Ishikawa (cell line): ENCODE measurements around the gene CFAP43.

ENCODE experiments used
- CEBPB ChIP-seq: IDR thresholded peaks from 2 replicates; pipeline ENCODE4 v1.6.1; 2012
- CREB1 ChIP-seq: IDR thresholded peaks from 2 replicates; pipeline ENCODE4 v1.6.1; 2012; ENCODE audit warnings: low read depth
- EGR1 ChIP-seq: IDR thresholded peaks from 2 replicates; pipeline ENCODE4 v1.6.1; 2012
- EP300 ChIP-seq: IDR thresholded peaks from 2 replicates; pipeline ENCODE4 v1.6.1; 2012; ENCODE audit warnings: borderline replicate concordance
- FOXM1 ChIP-seq: IDR thresholded peaks from 2 replicates; pipeline ENCODE4 v1.6.1; 2012; ENCODE audit warnings: low read depth, borderline replicate concordance
- MAX ChIP-seq: IDR thresholded peaks from 2 replicates; pipeline ENCODE4 v1.6.1; 2012
- NFIC ChIP-seq: IDR thresholded peaks from 2 replicates; pipeline ENCODE4 v1.6.1; 2012
- RAD21 ChIP-seq: IDR thresholded peaks from 2 replicates; pipeline ENCODE4 v1.6.1; 2012; ENCODE audit warnings: low read depth
- TAF1 ChIP-seq: IDR thresholded peaks from 2 replicates; pipeline ENCODE4 v1.6.1; 2012; ENCODE audit warnings: low read depth, mild to moderate bottlenecking
- TCF12 ChIP-seq: IDR thresholded peaks from 2 replicates; pipeline ENCODE4 v1.6.1; 2012; ENCODE audit warnings: low read depth
- TEAD4 ChIP-seq: IDR thresholded peaks from 2 replicates; pipeline ENCODE4 v1.6.1; 2012
- YY1 ChIP-seq: IDR thresholded peaks from 2 replicates; pipeline ENCODE4 v1.6.1; 2012; ENCODE audit warnings: low read depth
- ZBTB7A ChIP-seq: IDR thresholded peaks from 2 replicates; pipeline ENCODE4 v1.6.1; 2012; ENCODE audit warnings: low read depth
- TF ChIP-seq, protein P1 (sequence below): IDR thresholded peaks from 2 replicates; pipeline ENCODE4 v1.6.1; 2012; ENCODE audit warnings: low read depth, mild to moderate bottlenecking
- TF ChIP-seq, protein P2 (sequence below): IDR thresholded peaks from 2 replicates; pipeline ENCODE4 v1.6.1; 2012

The CFAP43 gene

DNA sequence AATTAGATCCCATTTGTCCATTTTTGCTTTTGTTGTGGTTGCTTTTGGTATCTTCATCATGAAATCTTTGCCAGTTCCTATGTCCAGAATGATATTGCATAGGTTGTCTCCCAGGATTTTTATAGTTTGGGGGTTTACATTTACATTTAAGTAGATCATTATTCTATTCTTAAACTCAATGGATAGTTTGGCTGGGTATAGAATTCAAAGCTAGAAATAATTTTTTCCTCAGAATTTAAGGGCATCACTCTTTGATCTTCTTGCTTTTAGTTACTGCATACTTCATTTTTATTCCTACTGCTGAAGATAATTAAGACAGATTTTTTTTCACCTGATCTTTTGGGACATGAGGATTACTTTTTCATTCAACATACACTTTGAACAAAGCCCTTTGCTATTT is 80.4 kb downstream of the CFAP43 start:
- TF ChIP-seq, protein P1, sequence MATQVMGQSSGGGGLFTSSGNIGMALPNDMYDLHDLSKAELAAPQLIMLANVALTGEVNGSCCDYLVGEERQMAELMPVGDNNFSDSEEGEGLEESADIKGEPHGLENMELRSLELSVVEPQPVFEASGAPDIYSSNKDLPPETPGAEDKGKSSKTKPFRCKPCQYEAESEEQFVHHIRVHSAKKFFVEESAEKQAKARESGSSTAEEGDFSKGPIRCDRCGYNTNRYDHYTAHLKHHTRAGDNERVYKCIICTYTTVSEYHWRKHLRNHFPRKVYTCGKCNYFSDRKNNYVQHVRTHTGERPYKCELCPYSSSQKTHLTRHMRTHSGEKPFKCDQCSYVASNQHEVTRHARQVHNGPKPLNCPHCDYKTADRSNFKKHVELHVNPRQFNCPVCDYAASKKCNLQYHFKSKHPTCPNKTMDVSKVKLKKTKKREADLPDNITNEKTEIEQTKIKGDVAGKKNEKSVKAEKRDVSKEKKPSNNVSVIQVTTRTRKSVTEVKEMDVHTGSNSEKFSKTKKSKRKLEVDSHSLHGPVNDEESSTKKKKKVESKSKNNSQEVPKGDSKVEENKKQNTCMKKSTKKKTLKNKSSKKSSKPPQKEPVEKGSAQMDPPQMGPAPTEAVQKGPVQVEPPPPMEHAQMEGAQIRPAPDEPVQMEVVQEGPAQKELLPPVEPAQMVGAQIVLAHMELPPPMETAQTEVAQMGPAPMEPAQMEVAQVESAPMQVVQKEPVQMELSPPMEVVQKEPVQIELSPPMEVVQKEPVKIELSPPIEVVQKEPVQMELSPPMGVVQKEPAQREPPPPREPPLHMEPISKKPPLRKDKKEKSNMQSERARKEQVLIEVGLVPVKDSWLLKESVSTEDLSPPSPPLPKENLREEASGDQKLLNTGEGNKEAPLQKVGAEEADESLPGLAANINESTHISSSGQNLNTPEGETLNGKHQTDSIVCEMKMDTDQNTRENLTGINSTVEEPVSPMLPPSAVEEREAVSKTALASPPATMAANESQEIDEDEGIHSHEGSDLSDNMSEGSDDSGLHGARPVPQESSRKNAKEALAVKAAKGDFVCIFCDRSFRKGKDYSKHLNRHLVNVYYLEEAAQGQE: no peak
- TF ChIP-seq, protein P2, sequence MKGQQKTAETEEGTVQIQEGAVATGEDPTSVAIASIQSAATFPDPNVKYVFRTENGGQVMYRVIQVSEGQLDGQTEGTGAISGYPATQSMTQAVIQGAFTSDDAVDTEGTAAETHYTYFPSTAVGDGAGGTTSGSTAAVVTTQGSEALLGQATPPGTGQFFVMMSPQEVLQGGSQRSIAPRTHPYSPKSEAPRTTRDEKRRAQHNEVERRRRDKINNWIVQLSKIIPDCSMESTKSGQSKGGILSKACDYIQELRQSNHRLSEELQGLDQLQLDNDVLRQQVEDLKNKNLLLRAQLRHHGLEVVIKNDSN: no peak
- TF ChIP-seq NFIC (no peak), CEBPB (no peak), EGR1 (no peak)

DNA sequence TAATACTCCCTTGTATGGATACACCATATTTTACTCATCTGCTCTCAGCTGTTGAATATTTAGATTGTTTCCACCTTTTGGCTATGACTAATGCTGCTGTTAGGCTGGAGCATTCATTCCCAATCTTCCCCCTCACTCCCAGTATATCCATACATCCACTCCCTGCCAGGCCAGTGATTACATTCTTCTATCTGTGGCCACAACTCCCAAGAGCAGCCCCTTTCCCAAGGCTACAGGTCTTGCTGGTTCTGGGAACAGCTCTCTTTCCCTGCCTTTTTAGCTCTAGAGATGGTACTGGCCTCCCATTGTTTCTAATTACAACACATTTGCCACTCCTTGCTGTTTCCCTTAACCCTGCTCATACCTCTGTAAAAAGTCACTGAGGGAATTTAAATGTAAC is 82.0 kb downstream of the CFAP43 start:
- TF ChIP-seq MAX: no peak
- no peak for TF ChIP-seq EGR1
- no peak for TF ChIP-seq ZBTB7A
- TF ChIP-seq NFIC: no peak
- no peak for TF ChIP-seq YY1
- no peak for TF ChIP-seq FOXM1
- TF ChIP-seq, protein P1: no peak
- no peak for TF ChIP-seq EP300
- TF ChIP-seq CEBPB: no peak
- TF ChIP-seq RAD21: no peak
- TF ChIP-seq, protein P2: no peak

- TF ChIP-seq, protein P2: no peak
- no peak for TF ChIP-seq CREB1
- no peak for TF ChIP-seq ZBTB7A
- TF ChIP-seq, protein P1: no peak
- no peak for TF ChIP-seq MAX
- no peak for TF ChIP-seq YY1
- no peak for TF ChIP-seq EGR1
- TF ChIP-seq EP300: no peak
- TF ChIP-seq TAF1: no peak
- no peak for TF ChIP-seq TCF12
- no peak for TF ChIP-seq NFIC
- no peak for TF ChIP-seq CEBPB
- TF ChIP-seq RAD21: no peak
- no peak for TF ChIP-seq FOXM1
- no peak for TF ChIP-seq TEAD4
Observed at GRCh38 chr10:104146882-104147281, 85.3 kb downstream of the CFAP43 start.

DNA sequence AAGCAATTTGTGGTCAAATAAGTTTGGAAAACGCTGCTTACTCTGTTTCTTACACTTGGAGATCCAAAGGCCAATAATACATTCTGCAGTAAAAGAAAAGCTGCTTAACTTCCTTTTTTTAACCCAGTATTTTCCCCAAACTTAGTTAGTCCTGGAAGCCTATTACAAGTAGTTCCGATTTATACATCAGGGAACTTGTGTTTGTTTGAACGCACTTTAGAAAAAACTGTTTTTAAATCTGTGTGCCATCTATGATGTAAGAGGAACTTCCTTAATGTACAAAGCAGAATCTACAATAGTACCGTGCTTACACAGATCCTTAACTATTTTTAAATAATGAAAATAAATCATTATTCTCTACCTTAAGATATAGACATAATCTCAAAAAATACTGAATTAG is 87.2 kb downstream of the CFAP43 start:
- no peak for TF ChIP-seq NFIC
- no peak for TF ChIP-seq FOXM1
- TF ChIP-seq ZBTB7A: no peak
- TF ChIP-seq, protein P1: no peak
- TF ChIP-seq TCF12: no peak
- no peak for TF ChIP-seq CEBPB
- TF ChIP-seq TAF1: no peak
- TF ChIP-seq YY1: no peak
- TF ChIP-seq RAD21: no peak
- TF ChIP-seq, protein P2: no peak
- TF ChIP-seq CREB1: no peak
- no peak for TF ChIP-seq TEAD4
- TF ChIP-seq EGR1: no peak
- no peak for TF ChIP-seq MAX
- no peak for TF ChIP-seq EP300
